Measurements from ENCODE around the gene DNAJC25. TPM values are rescaled to one million over a fixed set of nuclear protein-coding genes. Genes with fewer than 3 reads are reported as not detected.

The DNAJC25 gene
- polyA plus RNA-seq, 2 of the 4 experiments (the other 2 are of a cell fraction): 8.6 to 12.1 TPM

DNA sequence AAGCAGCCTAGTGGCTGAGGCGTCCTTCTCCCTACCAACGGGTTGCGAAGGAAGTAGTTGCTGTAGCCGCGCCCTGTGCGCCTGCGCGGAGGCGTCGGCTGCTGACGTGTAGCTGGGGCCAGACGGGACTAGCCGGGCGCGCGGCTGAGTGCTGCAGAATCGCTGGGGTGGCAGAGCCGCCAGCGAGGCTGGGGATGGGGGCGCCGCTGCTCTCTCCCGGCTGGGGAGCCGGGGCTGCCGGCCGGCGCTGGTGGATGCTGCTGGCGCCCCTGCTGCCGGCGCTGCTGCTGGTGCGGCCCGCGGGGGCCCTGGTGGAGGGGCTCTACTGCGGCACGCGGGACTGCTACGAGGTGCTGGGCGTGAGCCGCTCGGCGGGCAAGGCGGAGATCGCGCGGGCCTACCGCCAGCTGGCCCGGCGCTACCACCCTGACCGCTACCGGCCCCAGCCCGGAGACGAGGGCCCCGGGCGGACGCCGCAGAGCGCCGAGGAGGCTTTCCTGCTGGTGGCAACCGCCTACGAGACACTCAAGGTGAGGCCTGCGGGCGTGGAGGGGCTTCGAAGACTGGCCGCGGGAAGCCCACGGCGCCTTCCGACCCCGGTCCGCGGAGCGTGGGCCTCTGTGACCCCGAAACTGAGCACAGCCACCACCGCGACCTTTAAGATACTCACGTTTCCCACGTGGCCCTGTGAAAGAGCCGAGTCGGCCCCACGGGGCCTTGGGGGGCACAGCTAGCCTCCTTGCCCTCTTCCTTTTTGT is at the start of gene DNAJC25 (continued):
- no peak for TF ChIP-seq REST (IDR thresholded peaks at IDR 0.05)
- no peak for TF ChIP-seq ZC3H11A (IDR thresholded peaks at IDR 0.05)
- TF ChIP-seq, protein P1, sequence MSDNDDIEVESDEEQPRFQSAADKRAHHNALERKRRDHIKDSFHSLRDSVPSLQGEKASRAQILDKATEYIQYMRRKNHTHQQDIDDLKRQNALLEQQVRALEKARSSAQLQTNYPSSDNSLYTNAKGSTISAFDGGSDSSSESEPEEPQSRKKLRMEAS (IDR thresholded peaks at IDR 0.05): peak; percentile 28; the same call in 1 of the 2 replicates
- TF ChIP-seq GATA3 (IDR thresholded peaks at IDR 0.05; ENCODE audit: borderline replicate concordance): no peak; the same call in 1 of the 2 replicates
- no peak for TF ChIP-seq FOSL2 (IDR thresholded peaks at IDR 0.05)
- no peak for TF ChIP-seq FOSL2 (CRISPR knock-in tag; IDR thresholded peaks at IDR 0.05)
- no peak for TF ChIP-seq HOXB5 (CRISPR knock-in tag; IDR thresholded peaks at IDR 0.05)
- TF ChIP-seq JUNB (IDR thresholded peaks at IDR 0.05): no peak
- no peak for TF ChIP-seq HDAC2 (IDR thresholded peaks at IDR 0.05)
- no peak for TF ChIP-seq FOSB (CRISPR knock-in tag; IDR thresholded peaks at IDR 0.05)
- peak; percentile 54; the same call in 1 of the 2 replicates for TF ChIP-seq RFX5 (IDR thresholded peaks at IDR 0.05)
- TF ChIP-seq HOXA7 (CRISPR knock-in tag; IDR thresholded peaks at IDR 0.05): no peak
- no peak for TF ChIP-seq RCOR1 (IDR thresholded peaks at IDR 0.05; ENCODE audit: low read depth, low read length)
- no peak for TF ChIP-seq HMGXB4 (CRISPR knock-in tag; IDR thresholded peaks at IDR 0.05; ENCODE audit: borderline replicate concordance)
- no peak for TF ChIP-seq NR3C1 (IDR thresholded peaks at IDR 0.05)
- TF ChIP-seq PHF8 (IDR thresholded peaks at IDR 0.05; ENCODE audit: borderline replicate concordance, low read depth): peak; percentile 100
- no peak for TF ChIP-seq HEYL (CRISPR knock-in tag; IDR thresholded peaks at IDR 0.05)
- TF ChIP-seq ESRRA (IDR thresholded peaks at IDR 0.05; ENCODE audit: borderline replicate concordance, low read length): no peak
- TF ChIP-seq, protein P2, sequence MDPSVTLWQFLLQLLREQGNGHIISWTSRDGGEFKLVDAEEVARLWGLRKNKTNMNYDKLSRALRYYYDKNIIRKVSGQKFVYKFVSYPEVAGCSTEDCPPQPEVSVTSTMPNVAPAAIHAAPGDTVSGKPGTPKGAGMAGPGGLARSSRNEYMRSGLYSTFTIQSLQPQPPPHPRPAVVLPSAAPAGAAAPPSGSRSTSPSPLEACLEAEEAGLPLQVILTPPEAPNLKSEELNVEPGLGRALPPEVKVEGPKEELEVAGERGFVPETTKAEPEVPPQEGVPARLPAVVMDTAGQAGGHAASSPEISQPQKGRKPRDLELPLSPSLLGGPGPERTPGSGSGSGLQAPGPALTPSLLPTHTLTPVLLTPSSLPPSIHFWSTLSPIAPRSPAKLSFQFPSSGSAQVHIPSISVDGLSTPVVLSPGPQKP (IDR thresholded peaks at IDR 0.05; ENCODE audit: low read depth, low read length): no peak
- TF ChIP-seq EHF (CRISPR knock-in tag; IDR thresholded peaks at IDR 0.05): no peak
- no peak for TF ChIP-seq NPAS2 (CRISPR knock-in tag; IDR thresholded peaks at IDR 0.05; ENCODE audit: borderline replicate concordance)
- no peak for TF ChIP-seq MAZ (IDR thresholded peaks at IDR 0.05; ENCODE audit: borderline replicate concordance, low read depth, low read length)
- TF ChIP-seq KDM5A (IDR thresholded peaks at IDR 0.05): no peak
- no peak for TF ChIP-seq FOXS1 (CRISPR knock-in tag; IDR thresholded peaks at IDR 0.05)
- no peak for TF ChIP-seq RARB (CRISPR knock-in tag; IDR thresholded peaks at IDR 0.05)
- TF ChIP-seq HOXB13 (CRISPR knock-in tag; IDR thresholded peaks at IDR 0.05; ENCODE audit: low read depth): no peak
- TF ChIP-seq USF2 (IDR thresholded peaks at IDR 0.05): no peak
- no peak for TF ChIP-seq ZSCAN20 (CRISPR knock-in tag; IDR thresholded peaks at IDR 0.05)
